Measurements from ENCODE around the gene PTH1R. TPM values are rescaled to one million over a fixed set of nuclear protein-coding genes. Genes with fewer than 3 reads are reported as not detected.
A peak's percentile ranks its signal among the peaks of the same experiment; 100 is the strongest.
"Not testable (repeated sequence)": the region's sequence is repeated elsewhere in the genome, so short reads cannot be mapped to it uniquely, and the experiment has no call there.

Gene PTH1R
- total RNA-seq, 1 experiment from 2014 or later, result not detected

- intact Hi-C loops (cut with micrococcal nuclease; ENCODE audit: unreplicated experiment), result loop anchor here (1.0 to 5.0 kb wide), 2 partner anchors 42 to 204 kb away; no protein-coding TSS in a partner anchor
- DNase-seq, result no peak
- Mint-ChIP-seq H3K27me3 (ENCODE audit: unreplicated experiment) (no peaks in the 10 kb centered on the region), H3K4me3 (ENCODE audit: low read depth, unreplicated experiment) (no peak overlapping the region), H3K27ac (ENCODE audit: unreplicated experiment) (no peak overlapping the region), H3K9me3 (ENCODE audit: low read depth, unreplicated experiment) (no peaks in the 10 kb centered on the region), H3K36me3 (ENCODE audit: insufficient read depth, unreplicated experiment) (peaks cover 6% of the 10 kb centered on the region), H3K4me1 (ENCODE audit: low read depth, unreplicated experiment) (peaks cover 9% of the 10 kb centered on the region)
- TF ChIP-seq CTCF (IDR thresholded peaks at IDR 0.05; ENCODE audit: unreplicated experiment), result no peak
- no TSS peak for BruUV-seq (replicated peaks)
- CTCF ChIA-PET, result interaction anchor here (0.5 to 1.5 kb wide), 13 partner anchors 14 to 270 kb away, joined by 3 to 11 read pairs (median 4); no protein-coding TSS in a partner anchor
Observed at GRCh38 chr3:46908986-46909534, 31.5 kb downstream of the PTH1R start.

DNA sequence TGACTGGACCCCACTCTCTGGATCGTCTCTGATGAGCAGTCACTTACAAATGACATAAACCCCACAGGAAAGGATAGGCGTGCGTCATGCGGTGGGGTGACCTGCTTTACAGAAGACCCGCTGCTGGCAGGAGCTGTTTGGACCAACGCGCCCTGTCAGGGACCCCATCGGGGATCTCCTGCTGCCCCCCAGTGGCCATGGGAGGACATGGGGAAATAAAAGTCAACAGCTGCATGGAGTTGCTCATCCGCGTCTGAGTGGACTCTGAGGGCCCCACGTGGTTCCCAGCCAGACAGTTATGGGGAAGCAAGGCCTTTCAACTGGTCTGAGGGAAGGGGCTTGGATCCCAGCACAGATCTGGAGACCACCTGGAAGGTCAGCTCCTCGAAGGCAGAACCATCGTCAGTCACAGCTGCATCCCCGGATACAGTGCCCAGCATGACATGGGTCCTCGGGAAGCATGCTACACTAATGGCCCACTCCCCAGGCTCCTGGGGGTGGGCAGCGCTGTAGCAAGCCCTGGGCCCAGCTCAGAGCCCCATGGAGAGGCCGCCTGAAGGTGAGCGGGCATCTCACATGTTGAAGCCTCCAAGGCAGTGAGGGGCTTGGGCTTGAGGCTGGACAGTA is 32.1 kb downstream of the PTH1R start:
- Mint-ChIP-seq H3K27me3 (ENCODE audit: unreplicated experiment) (no peaks in the 10 kb centered on the region), H3K9me3 (ENCODE audit: low read depth, unreplicated experiment) (no peaks in the 10 kb centered on the region), H3K27ac (ENCODE audit: unreplicated experiment) (no peak overlapping the region), H3K36me3 (ENCODE audit: insufficient read depth, unreplicated experiment) (peaks cover 6% of the 10 kb centered on the region), H3K4me3 (ENCODE audit: low read depth, unreplicated experiment) (no peak overlapping the region), H3K4me1 (ENCODE audit: low read depth, unreplicated experiment) (peaks cover 9% of the 10 kb centered on the region)
- peak; percentile 86 for DNase-seq
- BruUV-seq (replicated peaks), result no TSS peak
- CTCF ChIA-PET, result interaction anchor here (0.5 to 1.5 kb wide), 13 partner anchors 15 to 269 kb away, joined by 3 to 11 read pairs (median 4); no protein-coding TSS in a partner anchor
- TF ChIP-seq CTCF (IDR thresholded peaks at IDR 0.05; ENCODE audit: unreplicated experiment), result peak; percentile 70
- intact Hi-C loops (cut with micrococcal nuclease; ENCODE audit: unreplicated experiment), result loop anchor here (1.0 to 5.0 kb wide), 2 partner anchors 42 to 204 kb away; no protein-coding TSS in a partner anchor

- no TSS peak for BruUV-seq (replicated peaks)
- Mint-ChIP-seq H3K36me3 (ENCODE audit: insufficient read depth, unreplicated experiment) (peaks cover 6% of the 10 kb centered on the region), H3K9me3 (ENCODE audit: low read depth, unreplicated experiment) (no peaks in the 10 kb centered on the region), H3K27ac (ENCODE audit: unreplicated experiment) (no peak overlapping the region), H3K4me1 (ENCODE audit: low read depth, unreplicated experiment) (peaks cover 9% of the 10 kb centered on the region), H3K27me3 (ENCODE audit: unreplicated experiment) (no peaks in the 10 kb centered on the region), H3K4me3 (ENCODE audit: low read depth, unreplicated experiment) (no peak overlapping the region)
- no peak for DNase-seq
- intact Hi-C loops (cut with micrococcal nuclease; ENCODE audit: unreplicated experiment), result no loop called here
- TF ChIP-seq CTCF (IDR thresholded peaks at IDR 0.05; ENCODE audit: unreplicated experiment), result no peak
- CTCF ChIA-PET, result interaction anchor here (0.8 to 1.5 kb wide), 10 partner anchors 15 to 246 kb away, joined by 3 to 11 read pairs (median 4); no protein-coding TSS in a partner anchor
Observed at GRCh38 chr3:46910166-46910760, 32.7 kb downstream of the PTH1R start.

DNA sequence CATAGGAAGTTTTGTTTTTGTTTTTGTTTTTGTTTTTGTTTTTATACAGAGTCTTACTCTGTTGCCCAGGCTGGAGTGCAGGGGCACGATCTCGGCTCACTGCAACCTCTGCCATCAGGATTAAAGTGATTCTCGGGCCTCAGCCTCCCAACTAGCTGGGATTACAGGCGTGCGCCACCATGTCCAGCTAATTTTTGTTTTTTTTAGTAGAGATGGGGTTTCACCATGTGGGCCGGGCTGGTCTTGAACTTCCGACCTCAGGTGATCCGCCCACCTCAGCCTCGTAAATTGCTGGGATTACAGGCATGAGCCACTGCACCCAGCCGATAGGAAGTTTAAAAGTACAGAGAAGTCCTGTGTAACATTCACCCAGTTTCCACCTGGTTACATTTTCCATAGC is 33.4 kb downstream of the PTH1R start:
- H3K27me3 Mint-ChIP-seq (ENCODE audit: unreplicated experiment); DNase-seq; intact Hi-C loops (cut with micrococcal nuclease; ENCODE audit: unreplicated experiment); H3K4me3 Mint-ChIP-seq (ENCODE audit: low read depth, unreplicated experiment); CTCF ChIA-PET; BruUV-seq (replicated peaks); H3K27ac Mint-ChIP-seq (ENCODE audit: unreplicated experiment); H3K4me1 Mint-ChIP-seq (ENCODE audit: low read depth, unreplicated experiment); H3K9me3 Mint-ChIP-seq (ENCODE audit: low read depth, unreplicated experiment): not testable (repeated sequence)
- peaks cover 11% of the 10 kb centered on the region for H3K36me3 Mint-ChIP-seq (ENCODE audit: insufficient read depth, unreplicated experiment)
